Body of pancreas (tissue), 4 donors: Measurements from ENCODE around the gene GTPBP6.

Source experiments
- POLR2A ChIP-seq, 3 donors: fragments of 450-650 bp; IDR thresholded peaks; one replicate each; pipeline ENCODE4 v1.6.1; 2016; ENCODE audit warnings: antibody characterized with exemption in 3 of 3, mild to moderate bottlenecking in 2 of 3
- TF ChIP-seq, protein P1 (sequence below), 7 experiments: fragments of 450-650 bp in 4 of 7; fragments of 200-600 bp in 3 of 7; sonication (generic) in 3 of 7; IDR thresholded peaks; one replicate each; pipeline ENCODE4 v1.5.1; 2016 to 2019; ENCODE audit warnings: antibody characterized with exemption in 7 of 7

DNA sequence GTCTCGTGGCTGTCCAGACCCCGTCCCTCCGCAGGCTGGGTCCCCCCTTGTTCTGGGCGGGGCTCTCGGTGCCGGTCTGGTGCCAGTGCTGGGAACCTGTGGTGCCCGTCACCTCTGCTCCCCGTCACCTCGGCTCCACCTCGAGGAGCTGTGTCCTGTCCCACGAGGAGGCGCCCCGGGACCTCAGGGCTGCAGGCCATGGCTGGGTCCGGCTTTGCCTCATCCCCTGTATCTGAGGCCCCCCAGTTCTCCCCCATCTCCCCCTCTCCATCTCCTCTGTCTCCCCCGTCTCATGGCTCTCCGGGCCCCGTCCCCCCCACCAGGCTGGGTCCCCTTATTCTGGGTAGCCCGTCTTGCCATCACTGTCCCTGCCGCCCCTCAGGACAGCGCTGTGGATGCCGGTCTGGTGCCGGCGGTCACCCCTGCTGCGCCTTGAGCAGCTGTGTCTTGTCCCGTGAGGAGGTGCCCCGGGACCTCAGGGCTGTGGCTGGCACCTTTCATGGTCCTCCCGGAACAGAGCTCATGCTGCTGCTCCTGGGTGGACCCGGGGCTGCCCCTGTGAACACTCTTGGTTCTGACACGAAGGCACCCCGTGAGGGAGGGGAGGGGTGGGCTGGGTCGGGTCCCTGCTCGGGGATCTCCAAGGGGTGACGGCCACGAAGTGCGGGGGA lies 13.4 kb upstream of the GTPBP6 start:
- TF ChIP-seq, protein P1, sequence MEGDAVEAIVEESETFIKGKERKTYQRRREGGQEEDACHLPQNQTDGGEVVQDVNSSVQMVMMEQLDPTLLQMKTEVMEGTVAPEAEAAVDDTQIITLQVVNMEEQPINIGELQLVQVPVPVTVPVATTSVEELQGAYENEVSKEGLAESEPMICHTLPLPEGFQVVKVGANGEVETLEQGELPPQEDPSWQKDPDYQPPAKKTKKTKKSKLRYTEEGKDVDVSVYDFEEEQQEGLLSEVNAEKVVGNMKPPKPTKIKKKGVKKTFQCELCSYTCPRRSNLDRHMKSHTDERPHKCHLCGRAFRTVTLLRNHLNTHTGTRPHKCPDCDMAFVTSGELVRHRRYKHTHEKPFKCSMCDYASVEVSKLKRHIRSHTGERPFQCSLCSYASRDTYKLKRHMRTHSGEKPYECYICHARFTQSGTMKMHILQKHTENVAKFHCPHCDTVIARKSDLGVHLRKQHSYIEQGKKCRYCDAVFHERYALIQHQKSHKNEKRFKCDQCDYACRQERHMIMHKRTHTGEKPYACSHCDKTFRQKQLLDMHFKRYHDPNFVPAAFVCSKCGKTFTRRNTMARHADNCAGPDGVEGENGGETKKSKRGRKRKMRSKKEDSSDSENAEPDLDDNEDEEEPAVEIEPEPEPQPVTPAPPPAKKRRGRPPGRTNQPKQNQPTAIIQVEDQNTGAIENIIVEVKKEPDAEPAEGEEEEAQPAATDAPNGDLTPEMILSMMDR (IDR thresholded peaks at IDR 0.05): no peak
- no peak for TF ChIP-seq POLR2A (IDR thresholded peaks at IDR 0.05)
